DND-41 (cell line): ENCODE results near the gene NUDT21.

Source experiments
- ATAC-seq: fragments of 200-7000 bp; cut with Tn5 transposase; 3 replicates; pipeline ENCODE4 v1.9.1; 2021; ENCODE audit warnings: low read depth; ENCODE audit not compliant: insufficient read depth
- DNase-seq: peaks from one replicate; pipeline ENCODE4 v3.0.0-alpha.2; 2020
- H2AFZ ChIP-seq: 2 replicates; pipeline ENCODE4 v1.6.0; 2012; ENCODE audit warnings: low read depth, low read length
- H3K27ac ChIP-seq: 2 replicates; pipeline ENCODE4 v1.5.1; 2012; ENCODE audit warnings: low read length, inconsistent platforms
- H3K27me3 ChIP-seq: fragments of 200-600 bp; sonication (generic); 2 replicates; pipeline ENCODE4 v1.6.0; 2012; ENCODE audit warnings: low read length, mild to moderate bottlenecking, inconsistent platforms; ENCODE audit not compliant: insufficient read depth, poor library complexity
- H3K36me3 ChIP-seq: 2 replicates; pipeline ENCODE4 v1.5.1; 2012; ENCODE audit warnings: low read length, inconsistent platforms; ENCODE audit not compliant: insufficient read depth
- H3K4me1 ChIP-seq: 2 replicates; pipeline ENCODE4 v1.5.1; 2012; ENCODE audit warnings: mild to moderate bottlenecking, low read length; ENCODE audit not compliant: insufficient read depth
- H3K4me2 ChIP-seq: 2 replicates; pipeline ENCODE4 v1.6.0; 2012; ENCODE audit warnings: mild to moderate bottlenecking, moderate library complexity, low read length, inconsistent platforms; ENCODE audit not compliant: insufficient read depth
- H3K4me3 ChIP-seq, 2 experiments: fragments of 200-600 bp in 1 of 2; shearing (Covaris generic) in 1 of 2; 2 replicates each; pipeline ENCODE4 v1.5.1; 2012 to 2016; ENCODE audit warnings: inconsistent platforms in 2 of 2, low read length in 2 of 2, mild to moderate bottlenecking in 2 of 2, low read depth in 1 of 2, moderate library complexity in 1 of 2
- H3K79me2 ChIP-seq: 2 replicates; pipeline ENCODE4 v1.6.0; 2012; ENCODE audit warnings: low read length, inconsistent platforms; ENCODE audit not compliant: insufficient read depth
- H3K9ac ChIP-seq: 2 replicates; pipeline ENCODE4 v1.6.0; 2012; ENCODE audit warnings: low read depth, mild to moderate bottlenecking, inconsistent platforms, low read length, moderate library complexity
- H3K9me3 ChIP-seq: 2 replicates; pipeline ENCODE4 v1.5.1; 2012; ENCODE audit warnings: low read length, moderate library complexity, mild to moderate bottlenecking, inconsistent platforms; ENCODE audit not compliant: insufficient read depth, severe bottlenecking
- H4K20me1 ChIP-seq: 2 replicates; pipeline ENCODE4 v1.6.0; 2012; ENCODE audit warnings: low read length; ENCODE audit not compliant: insufficient read depth
- EZH2 ChIP-seq: IDR thresholded peaks from 3 replicates; pipeline ENCODE4 v1.6.1; 2012; ENCODE audit warnings: borderline replicate concordance, low read depth, mild to moderate bottlenecking, moderate library complexity, low read length, inconsistent platforms; ENCODE audit not compliant: severe bottlenecking
- TF ChIP-seq, protein P1 (sequence below): IDR thresholded peaks from 2 replicates; pipeline ENCODE4 v1.5.1; 2012; ENCODE audit warnings: borderline replicate concordance, low read length, moderate library complexity, mild to moderate bottlenecking; ENCODE audit not compliant: poor library complexity, severe bottlenecking; ENCODE audit errors: extremely low read depth

NUDT21 gene

DNA sequence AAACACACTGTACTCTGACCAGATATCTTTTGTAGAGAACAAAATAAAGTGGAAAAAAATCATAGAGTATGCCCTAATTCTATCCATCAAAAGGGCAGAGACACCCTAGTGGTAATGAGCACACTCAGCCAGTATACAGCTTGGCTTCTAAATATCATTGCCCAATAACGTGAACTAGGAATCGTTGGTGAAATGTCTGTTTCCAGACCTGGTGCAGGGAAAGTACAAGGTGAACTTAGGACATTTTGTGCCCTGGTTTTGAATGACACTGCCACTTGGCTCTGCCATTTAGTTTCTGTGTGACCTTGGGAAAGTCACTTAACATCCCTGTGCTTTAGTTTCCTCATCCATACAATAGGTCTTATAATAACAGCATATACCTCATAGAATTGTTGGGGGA is 39.5 kb downstream of the NUDT21 start:
- Histone ChIP-seq H4K20me1 (peaks cover 17% of the 10 kb centered on the region; the same call in 1 of the 2 replicates), H3K4me2 (no peak overlapping the region), H2AFZ (no peak overlapping the region), H3K27ac (no peak overlapping the region), H3K9me3 (no peaks in the 10 kb centered on the region), H3K4me3 (no peak overlapping the region), H3K9ac (no peak overlapping the region), H3K27me3 (no peaks in the 10 kb centered on the region), H3K4me1 (no peaks in the 10 kb centered on the region), H3K79me2 (peaks cover 47% of the 10 kb centered on the region), H3K36me3 (peaks cover 58% of the 10 kb centered on the region)
- DNase-seq (no peak), ATAC-seq (no peak)
- TF ChIP-seq, protein P1, sequence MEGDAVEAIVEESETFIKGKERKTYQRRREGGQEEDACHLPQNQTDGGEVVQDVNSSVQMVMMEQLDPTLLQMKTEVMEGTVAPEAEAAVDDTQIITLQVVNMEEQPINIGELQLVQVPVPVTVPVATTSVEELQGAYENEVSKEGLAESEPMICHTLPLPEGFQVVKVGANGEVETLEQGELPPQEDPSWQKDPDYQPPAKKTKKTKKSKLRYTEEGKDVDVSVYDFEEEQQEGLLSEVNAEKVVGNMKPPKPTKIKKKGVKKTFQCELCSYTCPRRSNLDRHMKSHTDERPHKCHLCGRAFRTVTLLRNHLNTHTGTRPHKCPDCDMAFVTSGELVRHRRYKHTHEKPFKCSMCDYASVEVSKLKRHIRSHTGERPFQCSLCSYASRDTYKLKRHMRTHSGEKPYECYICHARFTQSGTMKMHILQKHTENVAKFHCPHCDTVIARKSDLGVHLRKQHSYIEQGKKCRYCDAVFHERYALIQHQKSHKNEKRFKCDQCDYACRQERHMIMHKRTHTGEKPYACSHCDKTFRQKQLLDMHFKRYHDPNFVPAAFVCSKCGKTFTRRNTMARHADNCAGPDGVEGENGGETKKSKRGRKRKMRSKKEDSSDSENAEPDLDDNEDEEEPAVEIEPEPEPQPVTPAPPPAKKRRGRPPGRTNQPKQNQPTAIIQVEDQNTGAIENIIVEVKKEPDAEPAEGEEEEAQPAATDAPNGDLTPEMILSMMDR: no peak
- TF ChIP-seq EZH2: no peak

DNA sequence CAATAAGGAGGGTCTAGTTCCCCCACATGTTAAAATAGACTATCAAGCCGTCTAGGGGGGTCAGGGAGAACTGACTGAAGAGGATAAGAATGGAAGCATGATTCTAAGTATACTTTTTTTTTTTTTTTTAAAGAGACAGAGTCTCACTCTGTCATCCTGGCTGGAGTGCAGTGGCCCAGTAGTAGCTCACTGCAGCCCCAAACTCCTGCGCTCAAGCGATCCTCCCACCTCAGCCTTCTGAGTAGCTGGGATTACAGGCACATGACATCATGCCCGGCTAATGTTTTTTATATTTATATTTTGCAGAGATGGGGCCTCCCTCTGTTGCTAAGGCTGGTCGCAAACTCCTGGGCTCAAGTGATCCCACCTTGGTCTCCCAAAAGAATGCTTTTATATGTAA is 40.0 kb downstream of the NUDT21 start:
- no peaks in the 10 kb centered on the region for H3K4me1 ChIP-seq
- H3K9me3 ChIP-seq: no peaks in the 10 kb centered on the region
- H2AFZ ChIP-seq: no peak overlapping the region
- H3K9ac ChIP-seq: no peak overlapping the region
- no peak overlapping the region for H3K4me3 ChIP-seq
- peaks cover 42% of the 10 kb centered on the region for H3K79me2 ChIP-seq
- no peaks in the 10 kb centered on the region for H3K27me3 ChIP-seq
- H3K36me3 ChIP-seq: peaks cover 58% of the 10 kb centered on the region
- peaks cover 17% of the 10 kb centered on the region; the same call in 1 of the 2 replicates for H4K20me1 ChIP-seq
- ATAC-seq: no peak
- TF ChIP-seq EZH2: no peak
- TF ChIP-seq, protein P1: no peak
- no peak overlapping the region for H3K27ac ChIP-seq
- no peak overlapping the region for H3K4me2 ChIP-seq
- no peak for DNase-seq

DNA sequence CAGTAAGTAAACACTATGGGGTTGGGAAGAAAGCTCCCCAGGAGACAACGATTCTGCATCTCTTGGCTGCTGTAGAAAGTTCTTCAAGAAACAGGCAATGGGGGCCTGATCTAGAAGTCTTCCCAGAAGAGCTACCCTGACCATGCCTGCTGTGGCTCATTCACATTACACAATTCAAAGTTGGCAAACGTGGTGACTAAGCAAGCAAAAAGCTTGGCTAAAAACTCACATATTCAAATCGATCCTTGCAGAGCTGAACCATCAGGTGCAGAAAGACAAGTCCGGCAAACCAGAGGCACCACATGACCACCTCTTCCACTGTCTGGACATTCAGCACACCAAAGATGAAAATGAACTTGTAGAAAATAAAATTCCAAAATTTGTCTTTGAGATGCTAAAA is 41.9 kb downstream of the NUDT21 start:
- Histone ChIP-seq H3K4me1 (no peaks in the 10 kb centered on the region), H3K79me2 (peaks cover 24% of the 10 kb centered on the region), H3K27ac (no peak overlapping the region), H3K36me3 (peaks cover 70% of the 10 kb centered on the region), H2AFZ (no peak overlapping the region), H3K9ac (no peak overlapping the region), H3K9me3 (no peaks in the 10 kb centered on the region), H4K20me1 (peaks cover 4% of the 10 kb centered on the region; the same call in 1 of the 2 replicates), H3K4me3 (no peak overlapping the region), H3K4me2 (no peak overlapping the region), H3K27me3 (no peaks in the 10 kb centered on the region)
- TF ChIP-seq EZH2: no peak
- TF ChIP-seq, protein P1: no peak
- ATAC-seq (no peak), DNase-seq (no peak)
